ENCODE measurements around the gene IGF1.

Gene IGF1

GRCh38 chr12:102427543-102427941, 52.8 kb downstream of the IGF1 start:
- peak; percentile 9 for DNase-seq (ENCODE audit: low spot score)

- DNase-seq (ENCODE audit: low spot score) = no peak
These were observed 53.5 kb downstream of the IGF1 start for GRCh38 chr12:102426599-102427542.

- DNase-seq (ENCODE audit: low spot score) = no peak
These were observed 55.0 kb downstream of the IGF1 start for GRCh38 chr12:102425109-102426039.

- no peak for DNase-seq (ENCODE audit: low spot score)
These were observed 56.9 kb downstream of the IGF1 start for GRCh38 chr12:102423462-102423861.

- DNase-seq (ENCODE audit: low spot score) = no peak
These were observed 58.4 kb downstream of the IGF1 start for GRCh38 chr12:102421802-102422583.

- no peak for DNase-seq (ENCODE audit: low spot score)
These were observed 61.1 kb downstream of the IGF1 start for GRCh38 chr12:102419094-102419764.

GRCh38 chr12:102417055-102417454, 63.3 kb downstream of the IGF1 start:
- no peak for DNase-seq (ENCODE audit: low spot score)

- DNase-seq (ENCODE audit: low spot score) = no peak
These were observed 64.8 kb downstream of the IGF1 start for GRCh38 chr12:102415515-102415914.

GRCh38 chr12:102413396-102413795, 67.0 kb downstream of the IGF1 start:
- DNase-seq (ENCODE audit: low spot score) = no peak

GRCh38 chr12:102410511-102410910, 69.9 kb downstream of the IGF1 start:
- no peak for DNase-seq (ENCODE audit: low spot score)

- no peak for DNase-seq (ENCODE audit: low spot score)
These were observed 71.7 kb downstream of the IGF1 start for GRCh38 chr12:102408487-102409297.

- DNase-seq (ENCODE audit: low spot score) = no peak
These were observed 72.4 kb downstream of the IGF1 start for GRCh38 chr12:102407776-102408486.

- DNase-seq (ENCODE audit: low spot score) = peak; percentile 84
These were observed 74.3 kb downstream of the IGF1 start for GRCh38 chr12:102406033-102406584.

- DNase-seq (ENCODE audit: low spot score) = no peak
These were observed 79.3 kb downstream of the IGF1 start for GRCh38 chr12:102401087-102401486.

GRCh38 chr12:102399653-102400052, 80.7 kb downstream of the IGF1 start:
- no peak for DNase-seq (ENCODE audit: low spot score)

- no peak for DNase-seq (ENCODE audit: low spot score)
These were observed 84.1 kb downstream of the IGF1 start for GRCh38 chr12:102396276-102396675.

- no peak for DNase-seq (ENCODE audit: low spot score)
These were observed 86.2 kb downstream of the IGF1 start for GRCh38 chr12:102394200-102394599.

- no peak for DNase-seq (ENCODE audit: low spot score)
These were observed 90.3 kb downstream of the IGF1 start for GRCh38 chr12:102390068-102390467.

- no peak for DNase-seq (ENCODE audit: low spot score)
These were observed 91.9 kb downstream of the IGF1 start for GRCh38 chr12:102388469-102388868.

All from pons (tissue), 1 donor.